Measurements from ENCODE around the gene CTNNA3. TPM values are rescaled to one million over a fixed set of nuclear protein-coding genes. Genes with fewer than 3 reads are reported as not detected.

CTNNA3 gene
- total and polyA plus RNA-seq, 12 donors, result 2.0 to 213 (median 171) TPM

DNA sequence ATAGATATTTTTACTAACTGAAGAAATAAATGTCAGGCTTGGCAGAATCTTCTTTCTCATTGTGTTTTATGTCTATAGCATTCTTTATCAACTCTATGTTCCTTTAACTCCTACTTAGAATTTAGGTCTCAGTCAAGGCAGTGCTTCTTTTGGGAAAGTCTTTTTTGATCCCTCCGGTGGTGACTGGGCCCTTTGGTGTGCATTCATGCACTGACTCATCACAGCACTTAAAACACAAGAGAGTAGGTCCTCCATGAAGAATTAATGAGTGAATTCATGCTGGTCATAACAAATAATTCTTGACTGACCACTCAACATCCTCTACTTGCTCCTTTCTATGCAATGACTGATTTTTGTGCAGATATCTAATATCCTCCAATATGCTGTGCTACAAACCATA, 1229.0 kb downstream of the CTNNA3 start:
- Histone ChIP-seq H3K27ac (no peak overlapping the region), H3K4me1 (no peaks in the 10 kb centered on the region), H3K4me3 (no peak overlapping the region), H3K27me3 (no peaks in the 10 kb centered on the region), H3K36me3 (no peaks in the 10 kb centered on the region), H3K9me3 (no peaks in the 10 kb centered on the region)
- TF ChIP-seq, protein P1, sequence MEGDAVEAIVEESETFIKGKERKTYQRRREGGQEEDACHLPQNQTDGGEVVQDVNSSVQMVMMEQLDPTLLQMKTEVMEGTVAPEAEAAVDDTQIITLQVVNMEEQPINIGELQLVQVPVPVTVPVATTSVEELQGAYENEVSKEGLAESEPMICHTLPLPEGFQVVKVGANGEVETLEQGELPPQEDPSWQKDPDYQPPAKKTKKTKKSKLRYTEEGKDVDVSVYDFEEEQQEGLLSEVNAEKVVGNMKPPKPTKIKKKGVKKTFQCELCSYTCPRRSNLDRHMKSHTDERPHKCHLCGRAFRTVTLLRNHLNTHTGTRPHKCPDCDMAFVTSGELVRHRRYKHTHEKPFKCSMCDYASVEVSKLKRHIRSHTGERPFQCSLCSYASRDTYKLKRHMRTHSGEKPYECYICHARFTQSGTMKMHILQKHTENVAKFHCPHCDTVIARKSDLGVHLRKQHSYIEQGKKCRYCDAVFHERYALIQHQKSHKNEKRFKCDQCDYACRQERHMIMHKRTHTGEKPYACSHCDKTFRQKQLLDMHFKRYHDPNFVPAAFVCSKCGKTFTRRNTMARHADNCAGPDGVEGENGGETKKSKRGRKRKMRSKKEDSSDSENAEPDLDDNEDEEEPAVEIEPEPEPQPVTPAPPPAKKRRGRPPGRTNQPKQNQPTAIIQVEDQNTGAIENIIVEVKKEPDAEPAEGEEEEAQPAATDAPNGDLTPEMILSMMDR (IDR thresholded peaks at IDR 0.05), result no peak
- DNase-seq, result no peak
- no peak for ATAC-seq
- WGBS, 2 donors, result 74 to 96% methylated on average over 1 of the region's 1 CpG
- intact Hi-C loops (cut with DNase I), result no loop called here

- TF ChIP-seq, protein P1 (IDR thresholded peaks at IDR 0.05), result no peak
- no peak overlapping the region for H3K4me3 ChIP-seq
- H3K27ac ChIP-seq, result no peak overlapping the region
- H3K9me3 ChIP-seq, result no peaks in the 10 kb centered on the region
- ATAC-seq (no peak), DNase-seq (no peak)
- H3K27me3 ChIP-seq, result no peaks in the 10 kb centered on the region
- no peaks in the 10 kb centered on the region for H3K4me1 ChIP-seq
- intact Hi-C loops (cut with DNase I), result no loop called here
- no peaks in the 10 kb centered on the region for H3K36me3 ChIP-seq
These were observed 1229.4 kb downstream of the CTNNA3 start for GRCh38 chr10:66466622-66467021.

DNA sequence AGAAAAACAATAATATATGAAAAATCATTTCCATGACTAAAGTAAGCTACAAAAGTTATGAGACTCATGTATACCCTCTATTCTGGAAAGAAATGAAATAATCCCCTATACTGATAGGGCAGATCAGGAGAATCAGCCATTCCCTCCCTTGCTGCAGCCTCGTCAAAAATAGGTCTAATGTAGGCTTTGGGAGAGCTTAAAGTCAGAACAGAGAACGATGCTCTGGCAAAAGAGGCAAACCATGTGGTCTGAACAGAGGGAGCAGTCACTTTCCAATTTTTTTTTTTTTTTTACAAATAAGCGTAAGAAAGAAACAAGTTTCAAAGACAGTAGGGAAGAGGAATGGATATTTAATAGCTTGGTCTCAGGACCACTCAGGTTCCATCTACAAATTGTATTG, 1232.4 kb downstream of the CTNNA3 start:
- 57 to 72% methylated on average over 3 of the region's 3 CpGs for WGBS, 2 donors
- no peak overlapping the region for H3K27ac ChIP-seq
- H3K36me3 ChIP-seq, result no peaks in the 10 kb centered on the region
- no peaks in the 10 kb centered on the region for H3K27me3 ChIP-seq
- intact Hi-C loops (cut with DNase I), result no loop called here
- H3K4me3 ChIP-seq, result no peak overlapping the region
- peaks cover 0 to 11% (median 0%) of the 10 kb centered on the region in 11 donors for H3K9me3 ChIP-seq
- H3K4me1 ChIP-seq, result no peaks in the 10 kb centered on the region
- DNase-seq (no peak), ATAC-seq (no peak)
- TF ChIP-seq, protein P1 (IDR thresholded peaks at IDR 0.05), result no peak

DNA sequence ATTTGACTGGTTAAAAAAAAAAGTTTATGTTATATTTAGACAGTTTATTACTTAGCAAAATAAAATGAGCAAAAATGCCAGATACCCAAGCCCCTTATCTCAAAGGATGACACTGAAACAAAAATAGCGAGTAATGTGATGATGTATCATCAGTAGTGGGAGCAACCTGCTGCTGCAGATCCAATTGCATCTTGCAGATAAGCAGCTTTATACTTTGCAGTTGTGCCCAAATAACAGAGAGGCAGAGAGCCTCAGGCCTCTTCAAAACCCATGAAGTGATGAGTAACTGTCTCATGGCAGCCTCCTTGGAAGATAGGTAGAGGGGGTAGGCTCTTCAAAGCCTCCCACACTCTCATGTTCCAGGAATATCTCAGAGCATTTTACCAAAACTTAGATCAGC, 1238.4 kb downstream of the CTNNA3 start:
- intact Hi-C loops (cut with DNase I), result no loop called here
- no peaks in the 10 kb centered on the region for H3K27me3 ChIP-seq
- ATAC-seq, result no peak

More for the DNA sequence above, 1238.4 kb downstream of the CTNNA3 start:
- Histone ChIP-seq H3K36me3 (no peaks in the 10 kb centered on the region), H3K4me1 (no peaks in the 10 kb centered on the region), H3K27ac (no peak overlapping the region), H3K9me3 (peaks cover 0 to 18% (median 0%) of the 10 kb centered on the region in 11 donors), H3K4me3 (no peak overlapping the region)
- WGBS, 2 donors, result 67 to 81% methylated on average over 1 of the region's 1 CpG
- TF ChIP-seq, protein P1 (IDR thresholded peaks at IDR 0.05), result no peak
- DNase-seq, result no peak
